Liver (tissue), 9 donors: Measurements from ENCODE around the gene FCHSD1. TPM values are rescaled to one million over a fixed set of nuclear protein-coding genes. Genes with fewer than 3 reads are reported as not detected.

Experiments
- DNase-seq: peaks from one replicate; pipeline ENCODE4 v3.0.0-alpha.2; 2017; ENCODE audit warnings: low spot score
- H3K27ac ChIP-seq, 2 donors: one replicate each; pipeline ENCODE4 v1.7.0; 2013; ENCODE audit warnings: inconsistent platforms in 2 of 2, low read length in 2 of 2, control low read depth in 1 of 2, low read depth in 1 of 2, mild to moderate bottlenecking in 1 of 2
- H3K27me3 ChIP-seq, 4 donors: one replicate each; pipeline versions ENCODE4 v1.6.1 to v1.7.0; 2013; ENCODE audit warnings: low read length in 3 of 4, inconsistent platforms in 1 of 4, mild to moderate bottlenecking in 1 of 4, moderate library complexity in 1 of 4; ENCODE audit not compliant: control insufficient read depth in 4 of 4, insufficient read depth in 4 of 4
- H3K36me3 ChIP-seq, 4 donors: one replicate each; pipeline versions ENCODE4 v1.6.1 to v1.7.0; 2013; ENCODE audit warnings: low read length in 3 of 4, mild to moderate bottlenecking in 3 of 4, low read depth in 1 of 4, moderate library complexity in 1 of 4; ENCODE audit not compliant: control insufficient read depth in 4 of 4, insufficient read depth in 3 of 4
- H3K4me1 ChIP-seq, 4 donors: one replicate each; pipeline versions ENCODE4 v1.6.1 to v1.7.0; 2013; ENCODE audit warnings: low read length in 3 of 4, mild to moderate bottlenecking in 3 of 4, moderate library complexity in 1 of 4; ENCODE audit not compliant: control insufficient read depth in 4 of 4, insufficient read depth in 4 of 4
- H3K4me3 ChIP-seq, 3 donors: one replicate each; pipeline versions ENCODE4 v1.6.1 to v1.7.0; 2013; ENCODE audit warnings: low read length in 3 of 3, control low read depth in 1 of 3, low read depth in 1 of 3, mild to moderate bottlenecking in 1 of 3
- H3K9ac ChIP-seq, 2 donors: one replicate each; pipeline ENCODE4 v1.7.0; 2013; ENCODE audit warnings: low read length in 2 of 2, mild to moderate bottlenecking in 2 of 2, moderate library complexity in 2 of 2, control low read depth in 1 of 2, low read depth in 1 of 2
- H3K9me3 ChIP-seq, 4 donors: one replicate each; pipeline versions ENCODE4 v1.6.1 to v1.7.0; 2013; ENCODE audit warnings: low read length in 3 of 4; ENCODE audit not compliant: control insufficient read depth in 4 of 4
- ATF3 ChIP-seq: IDR thresholded peaks from 2 replicates; pipeline ENCODE4 v1.6.1; 2016; ENCODE audit warnings: antibody characterized with exemption
- CTCF ChIP-seq: fragments of 150-350 bp; IDR thresholded peaks from 2 replicates; pipeline ENCODE4 v1.5.1; 2017; ENCODE audit warnings: improper control_type of control experiment, low read depth, low read length; ENCODE audit not compliant: missing input control
- EGR1 ChIP-seq, 2 donors: IDR thresholded peaks; 2 replicates each; pipeline ENCODE4 v1.6.1; 2016 to 2018; ENCODE audit warnings: antibody characterized with exemption in 2 of 2, low read depth in 2 of 2
- FOXA2 ChIP-seq: IDR thresholded peaks from 2 replicates; pipeline ENCODE4 v1.6.1; 2016; ENCODE audit warnings: antibody characterized with exemption
- GABPA ChIP-seq, 2 donors: IDR thresholded peaks in 1 of 2; conservative IDR thresholded peaks in 1 of 2; 2 replicates each; pipeline ENCODE4 v1.6.1; 2016; ENCODE audit warnings: antibody characterized with exemption in 2 of 2, mild to moderate bottlenecking in 1 of 2, moderate library complexity in 1 of 2
- HNF4A ChIP-seq, 2 donors: conservative IDR thresholded peaks; 2 replicates each; pipeline ENCODE4 v1.6.1; 2016; ENCODE audit warnings: antibody characterized with exemption in 2 of 2, mild to moderate bottlenecking in 2 of 2
- JUND ChIP-seq, 2 donors: IDR thresholded peaks; 2 replicates each; pipeline ENCODE4 v1.6.1; 2016; ENCODE audit warnings: antibody characterized with exemption in 2 of 2
- MAX ChIP-seq: IDR thresholded peaks from 2 replicates; pipeline ENCODE4 v1.6.1; 2016; ENCODE audit warnings: antibody characterized with exemption
- RAD21 ChIP-seq, 2 donors: IDR thresholded peaks; 2 replicates each; pipeline ENCODE4 v1.6.1; 2016; ENCODE audit warnings: antibody characterized with exemption in 2 of 2, mild to moderate bottlenecking in 2 of 2
- REST ChIP-seq: IDR thresholded peaks from 2 replicates; pipeline ENCODE4 v1.6.1; 2016; ENCODE audit warnings: antibody characterized with exemption, mild to moderate bottlenecking
- RXRA ChIP-seq, 2 donors: IDR thresholded peaks; 2 replicates each; pipeline ENCODE4 v1.6.1; 2017 to 2018; ENCODE audit warnings: antibody characterized with exemption in 2 of 2, mild to moderate bottlenecking in 1 of 2
- SP1 ChIP-seq: IDR thresholded peaks from 2 replicates; pipeline ENCODE4 v1.6.1; 2018; ENCODE audit warnings: antibody characterized with exemption, mild to moderate bottlenecking
- TAF1 ChIP-seq: conservative IDR thresholded peaks from 2 replicates; pipeline ENCODE4 v1.6.1; 2016; ENCODE audit warnings: antibody characterized with exemption, mild to moderate bottlenecking
- YY1 ChIP-seq: IDR thresholded peaks from 2 replicates; pipeline ENCODE4 v1.6.1; 2016; ENCODE audit warnings: antibody characterized with exemption, mild to moderate bottlenecking
- ZBTB33 ChIP-seq: IDR thresholded peaks from 2 replicates; pipeline ENCODE4 v1.6.1; 2016; ENCODE audit warnings: antibody characterized with exemption
- WGBS: extraction: QIAGEN DNeasy Blood & Tissue Kit; methylation state at CpG from one replicate; pipeline ENCODE4 v1.1.7; 2013; 5-methylcytosine and 5-hydroxymethylcytosine counted together
- polyA plus RNA-seq, 2 donors: library from polyadenylated mRNA; stranded (reverse) in 1 of 2; unstranded in 1 of 2; fragments of 200-250 nt in 1 of 2; fragments of >200 nt in 1 of 2; fragmentation: Nextera tagmentation in 1 of 2; extraction: Ambion mirVana in 1 of 2; gene quantifications; one replicate each; pipeline versions ENCODE4 v1.2.1 to v1.2.3, GENCODE V29; 2013 to 2015
- total RNA-seq, 2 donors: library from RNA; depleted of rRNA; stranded (reverse); fragments of >200 nt; gene quantifications; one replicate each; pipeline ENCODE4 v1.2.3, GENCODE V29; 2014
- donor health status: healthy.
- donor health status: healthy.
- donor health status: healthy.
- donor health status: healthy.
- donor health status: healthy.

The FCHSD1 gene
- total and polyA plus RNA-seq, 4 donors, result 1.3 to 6.4 (median 2.2) TPM

- H3K36me3 ChIP-seq, result no peaks in the 10 kb centered on the region
- no peaks in the 10 kb centered on the region for H3K27me3 ChIP-seq
- TF ChIP-seq FOXA2, result no peak
- no peak for TF ChIP-seq GABPA (IDR thresholded peaks at IDR 0.05 in 1 of 2, conservative IDR thresholded peaks at IDR 0.05 in 1 of 2)
- no peak for TF ChIP-seq ATF3
- no peak for TF ChIP-seq SP1
- TF ChIP-seq TAF1, result no peak
- TF ChIP-seq EGR1 (IDR thresholded peaks at IDR 0.05; ENCODE audit: low read depth in 2 of 2), result no peak
- TF ChIP-seq YY1, result no peak
These were observed 23.5 kb upstream of the FCHSD1 start for GRCh38 chr5:141674747-141675146.

GRCh38 chr5:141672841-141673813, 21.9 kb upstream of the FCHSD1 start:
- no peak overlapping the region for H3K9ac ChIP-seq
- H3K27ac ChIP-seq, result no peak overlapping the region
- H3K36me3 ChIP-seq, result no peaks in the 10 kb centered on the region

More at GRCh38 chr5:141674747-141675146, 23.5 kb upstream of the FCHSD1 start:
- H3K9me3 ChIP-seq, result no peaks in the 10 kb centered on the region
- H3K4me1 ChIP-seq, result no peaks in the 10 kb centered on the region
- 78% methylated on average over 5 of the region's 5 CpGs for WGBS
- no peak overlapping the region for H3K9ac ChIP-seq
- H3K27ac ChIP-seq, result no peak overlapping the region
- DNase-seq, result no peak
- no peak overlapping the region for H3K4me3 ChIP-seq

More at GRCh38 chr5:141672841-141673813, 21.9 kb upstream of the FCHSD1 start:
- TF ChIP-seq YY1 (no peak), REST (no peak), SP1 (no peak), HNF4A (conservative IDR thresholded peaks at IDR 0.05) (no peak), CTCF (no peak), ATF3 (no peak), JUND (IDR thresholded peaks at IDR 0.05) (no peak), RAD21 (IDR thresholded peaks at IDR 0.05) (no peak), GABPA (IDR thresholded peaks at IDR 0.05 in 1 of 2, conservative IDR thresholded peaks at IDR 0.05 in 1 of 2) (no peak), RXRA (IDR thresholded peaks at IDR 0.05) (no peak), ZBTB33 (no peak), MAX (no peak)
- H3K4me1 ChIP-seq, result peaks cover 0 to 15% (median 11%) of the 10 kb centered on the region in 4 donors
- no peaks in the 10 kb centered on the region for H3K27me3 ChIP-seq
- H3K4me3 ChIP-seq, result no peak overlapping the region
- DNase-seq, result no peak
- no peaks in the 10 kb centered on the region for H3K9me3 ChIP-seq
- 83% methylated on average over 19 of the region's 19 CpGs for WGBS
